ENCODE results near the gene XYLT1. TPM values are rescaled to one million over a fixed set of nuclear protein-coding genes. Genes with fewer than 3 reads are reported as not detected.

XYLT1 gene
- total RNA-seq, 1 donor from 2014 or later: 12.3 TPM

- peaks cover 37% of the 10 kb centered on the region for H3K4me1 Mint-ChIP-seq (ENCODE audit: low read depth)
- H3K27me3 Mint-ChIP-seq: peaks cover 20% of the 10 kb centered on the region
- H3K4me3 Mint-ChIP-seq (ENCODE audit: low read depth): no peak overlapping the region
- no peak for DNase-seq (ENCODE audit: low spot score, unreplicated experiment)
- TF ChIP-seq CTCF (IDR thresholded peaks at IDR 0.05; ENCODE audit: unreplicated experiment): no peak
- no peak overlapping the region for H3K27ac Mint-ChIP-seq
- peaks cover 11% of the 10 kb centered on the region for H3K9me3 Mint-ChIP-seq (ENCODE audit: low read depth)
- H3K36me3 Mint-ChIP-seq (ENCODE audit: insufficient read depth): peaks cover 16% of the 10 kb centered on the region
Observed at GRCh38 chr16:17465460-17465859, 5.3 kb downstream of the XYLT1 start.

GRCh38 chr16:17463335-17463734 is 7.4 kb downstream of the XYLT1 start:
- Mint-ChIP-seq H3K9me3 (ENCODE audit: low read depth) (peaks cover 11% of the 10 kb centered on the region), H3K4me3 (ENCODE audit: low read depth) (no peak overlapping the region), H3K4me1 (ENCODE audit: low read depth) (peaks cover 25% of the 10 kb centered on the region), H3K27me3 (peaks cover 5% of the 10 kb centered on the region), H3K36me3 (ENCODE audit: insufficient read depth) (peaks cover 16% of the 10 kb centered on the region), H3K27ac (no peak overlapping the region)
- no peak for DNase-seq (ENCODE audit: low spot score, unreplicated experiment)
- no peak for TF ChIP-seq CTCF (IDR thresholded peaks at IDR 0.05; ENCODE audit: unreplicated experiment)

GRCh38 chr16:17461951-17462729 is 8.6 kb downstream of the XYLT1 start:
- H3K27me3 Mint-ChIP-seq: no peaks in the 10 kb centered on the region
- DNase-seq (ENCODE audit: low spot score, unreplicated experiment): no peak
- H3K4me1 Mint-ChIP-seq (ENCODE audit: low read depth): peaks cover 17% of the 10 kb centered on the region
- H3K27ac Mint-ChIP-seq: no peak overlapping the region
- TF ChIP-seq CTCF (IDR thresholded peaks at IDR 0.05; ENCODE audit: unreplicated experiment): no peak
- peaks cover 11% of the 10 kb centered on the region for H3K9me3 Mint-ChIP-seq (ENCODE audit: low read depth)
- no peak overlapping the region for H3K4me3 Mint-ChIP-seq (ENCODE audit: low read depth)
- H3K36me3 Mint-ChIP-seq (ENCODE audit: insufficient read depth): peaks cover 16% of the 10 kb centered on the region

- no peak for DNase-seq (ENCODE audit: low spot score, unreplicated experiment)
- H3K27ac Mint-ChIP-seq: no peak overlapping the region
- peaks cover 6% of the 10 kb centered on the region for H3K4me1 Mint-ChIP-seq (ENCODE audit: low read depth)
- H3K36me3 Mint-ChIP-seq (ENCODE audit: insufficient read depth): peaks cover 16% of the 10 kb centered on the region
- no peak for TF ChIP-seq CTCF (IDR thresholded peaks at IDR 0.05; ENCODE audit: unreplicated experiment)
- H3K9me3 Mint-ChIP-seq (ENCODE audit: low read depth): peaks cover 11% of the 10 kb centered on the region
- H3K4me3 Mint-ChIP-seq (ENCODE audit: low read depth): no peak overlapping the region
- no peaks in the 10 kb centered on the region for H3K27me3 Mint-ChIP-seq
Observed at GRCh38 chr16:17460890-17461289, 9.9 kb downstream of the XYLT1 start.

GRCh38 chr16:17459903-17460521 is 10.7 kb downstream of the XYLT1 start:
- TF ChIP-seq CTCF (IDR thresholded peaks at IDR 0.05; ENCODE audit: unreplicated experiment): no peak
- Mint-ChIP-seq H3K36me3 (ENCODE audit: insufficient read depth) (peaks cover 13% of the 10 kb centered on the region), H3K9me3 (ENCODE audit: low read depth) (peaks cover 11% of the 10 kb centered on the region), H3K27me3 (no peaks in the 10 kb centered on the region), H3K4me1 (ENCODE audit: low read depth) (peaks cover 3% of the 10 kb centered on the region), H3K27ac (peak overlapping the region; percentile 62), H3K4me3 (ENCODE audit: low read depth) (no peak overlapping the region)
- DNase-seq (ENCODE audit: low spot score, unreplicated experiment): no peak
